Astrocyte (in vitro differentiated cells and primary cell): Measurements from ENCODE around the gene CACNA1A.

ENCODE experiments used
- EZH2 ChIP-seq: IDR thresholded peaks from 2 replicates; pipeline ENCODE4 v1.6.1; 2012; ENCODE audit warnings: mild to moderate bottlenecking, low read length, inconsistent platforms; ENCODE audit not compliant: insufficient read depth
- TF ChIP-seq, protein P1 (sequence below): IDR thresholded peaks from 2 replicates; pipeline ENCODE4 v1.5.1; 2011; ENCODE audit warnings: low read depth, mild to moderate bottlenecking, inconsistent platforms, low read length, moderate library complexity; ENCODE audit not compliant: insufficient read depth

DNA sequence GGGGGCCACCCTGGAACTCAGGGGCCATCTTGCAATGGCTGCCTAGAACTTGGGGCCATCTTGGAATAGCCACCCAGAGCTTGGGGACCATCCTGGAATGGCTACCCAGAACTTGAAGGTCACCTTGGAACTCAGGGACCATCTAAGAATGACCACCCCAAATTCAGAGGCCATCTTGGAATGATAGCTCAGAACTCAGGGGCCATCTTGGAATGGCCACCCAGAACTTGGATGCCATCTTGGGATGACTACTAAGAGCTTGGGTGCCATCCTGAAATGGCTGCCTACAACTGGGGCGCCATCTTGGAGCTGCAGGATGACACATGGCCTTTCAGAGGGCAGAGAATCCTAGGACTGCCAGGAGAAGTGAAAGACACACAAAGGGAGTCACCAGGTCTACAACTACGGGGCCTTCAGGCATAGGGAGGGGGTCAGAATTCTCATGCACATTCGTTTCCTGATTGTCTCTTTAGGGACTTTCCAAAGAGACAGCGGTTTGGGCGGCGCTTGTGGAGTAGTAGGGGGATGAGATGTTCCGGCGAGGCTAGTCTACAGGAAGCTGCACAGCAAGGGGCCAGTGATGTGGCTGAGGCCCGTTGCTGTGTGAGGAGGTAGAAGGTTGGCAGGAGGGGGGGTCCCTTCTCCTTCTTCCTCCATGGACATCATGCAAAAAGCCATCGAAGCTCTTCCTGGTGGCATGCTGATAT lies 231.1 kb downstream of the CACNA1A start:
- TF ChIP-seq, protein P1, sequence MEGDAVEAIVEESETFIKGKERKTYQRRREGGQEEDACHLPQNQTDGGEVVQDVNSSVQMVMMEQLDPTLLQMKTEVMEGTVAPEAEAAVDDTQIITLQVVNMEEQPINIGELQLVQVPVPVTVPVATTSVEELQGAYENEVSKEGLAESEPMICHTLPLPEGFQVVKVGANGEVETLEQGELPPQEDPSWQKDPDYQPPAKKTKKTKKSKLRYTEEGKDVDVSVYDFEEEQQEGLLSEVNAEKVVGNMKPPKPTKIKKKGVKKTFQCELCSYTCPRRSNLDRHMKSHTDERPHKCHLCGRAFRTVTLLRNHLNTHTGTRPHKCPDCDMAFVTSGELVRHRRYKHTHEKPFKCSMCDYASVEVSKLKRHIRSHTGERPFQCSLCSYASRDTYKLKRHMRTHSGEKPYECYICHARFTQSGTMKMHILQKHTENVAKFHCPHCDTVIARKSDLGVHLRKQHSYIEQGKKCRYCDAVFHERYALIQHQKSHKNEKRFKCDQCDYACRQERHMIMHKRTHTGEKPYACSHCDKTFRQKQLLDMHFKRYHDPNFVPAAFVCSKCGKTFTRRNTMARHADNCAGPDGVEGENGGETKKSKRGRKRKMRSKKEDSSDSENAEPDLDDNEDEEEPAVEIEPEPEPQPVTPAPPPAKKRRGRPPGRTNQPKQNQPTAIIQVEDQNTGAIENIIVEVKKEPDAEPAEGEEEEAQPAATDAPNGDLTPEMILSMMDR, result no peak
- TF ChIP-seq EZH2, result no peak
